ENCODE results near the gene UBE2A.

UBE2A gene

GRCh38 chrX:119574394-119575266 lies at the start of gene UBE2A:
TSS of gene UBE2A (plus strand) at chrX:119574563. CDS start at chrX:119574712, 149 bp downstream.
- DNase-seq: peak; percentile 95

GRCh38 chrX:119529345-119530276 lies 44.8 kb upstream of the UBE2A start:
- no peak for DNase-seq

GRCh38 chrX:119537487-119537886 lies 36.9 kb upstream of the UBE2A start:
- DNase-seq: no peak

DNA sequence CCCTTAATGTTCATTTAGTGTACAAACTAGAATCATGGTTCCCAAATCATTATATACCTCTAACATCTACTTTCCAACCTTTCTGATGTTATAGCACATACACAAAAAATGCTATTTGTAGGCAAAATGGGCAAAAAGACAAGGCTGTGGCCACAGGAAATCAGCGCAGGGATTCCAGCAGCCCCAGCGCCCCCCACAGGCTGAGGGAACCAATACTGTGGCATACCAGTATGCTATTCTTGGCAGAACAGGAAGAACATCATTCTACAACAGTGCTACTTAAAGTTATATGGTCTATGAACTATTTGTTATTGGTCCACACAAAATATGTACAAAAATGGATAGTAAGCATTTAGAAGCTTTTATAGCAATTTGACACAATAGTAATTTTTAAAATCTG lies 34.5 kb upstream of the UBE2A start:
- peak; percentile 6 for DNase-seq

DNA sequence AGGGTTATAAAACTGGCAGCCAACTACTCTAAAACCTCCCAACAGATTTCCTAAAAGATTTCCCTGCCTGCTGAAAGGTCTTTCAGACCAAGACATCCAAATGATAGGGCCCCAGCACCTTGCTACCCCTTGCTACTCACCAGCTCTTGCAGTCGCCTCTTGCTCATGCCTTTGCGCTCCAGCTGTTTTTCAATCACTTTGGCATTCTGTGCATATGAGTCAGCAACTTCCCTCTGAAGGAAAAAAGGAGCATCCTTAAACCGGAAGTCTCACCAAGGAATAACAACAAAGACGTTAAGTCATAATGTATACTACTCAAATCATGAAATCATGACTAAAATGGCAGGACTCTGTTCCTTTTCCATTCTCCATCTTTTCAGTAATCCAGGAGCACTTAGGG lies 33.2 kb upstream of the UBE2A start:
- DNase-seq: peak; percentile 29

DNA sequence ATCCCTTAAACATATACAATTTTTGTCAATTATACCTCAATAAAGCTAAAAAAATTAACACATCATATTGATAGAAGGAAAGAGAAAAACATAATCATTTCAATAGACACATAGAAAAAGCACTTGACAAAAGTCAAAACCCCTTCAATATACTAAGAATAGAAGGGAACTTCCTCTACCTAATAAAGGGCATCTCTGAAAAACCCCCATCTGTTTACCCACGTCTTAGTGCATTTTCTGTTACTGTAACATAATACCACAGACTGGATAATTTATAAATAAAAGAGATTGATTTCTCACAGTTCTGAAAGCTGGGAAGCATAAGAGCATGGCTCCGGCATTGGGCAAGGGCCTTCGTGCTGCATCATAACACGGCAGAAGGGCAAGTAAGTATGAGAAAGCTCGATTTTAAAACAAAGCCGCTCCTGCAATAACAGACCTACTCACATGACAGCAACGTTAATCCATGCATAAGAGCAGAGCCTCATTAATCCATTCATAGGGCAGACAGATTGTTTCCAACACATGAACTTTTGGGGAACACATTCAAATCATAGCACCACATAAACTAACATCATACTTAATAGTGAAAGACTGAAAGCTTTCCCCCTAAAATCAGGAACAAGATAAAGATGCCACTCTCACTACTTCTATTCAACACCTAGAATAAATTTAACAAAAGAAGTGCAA lies 24.9 kb upstream of the UBE2A start:
- no peak for DNase-seq

GRCh38 chrX:119552508-119552907 lies 21.9 kb upstream of the UBE2A start:
- no peak for DNase-seq

- DNase-seq: peak; percentile 95
Observed at GRCh38 chrX:119565107-119565663, 9.2 kb upstream of the UBE2A start, which contains the start of gene STEEP1. TSS of gene STEEP1 (minus strand) at chrX:119565409. CDS start at chrX:119565355, 54 bp downstream.

DNA sequence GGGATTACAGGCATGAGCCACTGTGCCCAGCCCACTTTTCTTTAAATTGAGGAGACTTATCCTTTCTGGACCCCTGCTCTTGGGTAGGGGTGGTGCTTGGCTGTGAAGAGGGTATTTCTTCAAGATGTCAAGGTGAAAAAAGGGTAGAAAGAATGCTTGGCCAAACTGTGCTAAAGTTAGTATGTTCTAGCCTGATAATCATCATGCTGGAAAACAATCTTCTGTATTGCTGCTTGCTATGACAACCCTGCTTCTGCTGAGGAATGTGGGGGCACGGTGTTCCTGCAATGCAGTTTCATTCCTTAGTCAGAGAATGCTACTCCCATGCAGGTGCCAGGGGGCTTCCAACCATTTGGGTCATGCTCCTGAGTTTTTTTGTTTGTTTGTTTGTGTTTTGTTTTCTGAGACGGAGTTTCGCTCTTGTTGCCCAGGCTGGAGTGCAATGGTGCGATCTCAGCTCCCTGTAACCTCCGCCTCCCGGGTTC lies 4.0 kb upstream of the UBE2A start:
- DNase-seq: no peak

- DNase-seq: no peak
Observed at GRCh38 chrX:119573222-119573621, 1.1 kb upstream of the UBE2A start.

GRCh38 chrX:119573840-119574393 lies 446 bp upstream of the UBE2A start:
- DNase-seq: peak; percentile 52

DNA sequence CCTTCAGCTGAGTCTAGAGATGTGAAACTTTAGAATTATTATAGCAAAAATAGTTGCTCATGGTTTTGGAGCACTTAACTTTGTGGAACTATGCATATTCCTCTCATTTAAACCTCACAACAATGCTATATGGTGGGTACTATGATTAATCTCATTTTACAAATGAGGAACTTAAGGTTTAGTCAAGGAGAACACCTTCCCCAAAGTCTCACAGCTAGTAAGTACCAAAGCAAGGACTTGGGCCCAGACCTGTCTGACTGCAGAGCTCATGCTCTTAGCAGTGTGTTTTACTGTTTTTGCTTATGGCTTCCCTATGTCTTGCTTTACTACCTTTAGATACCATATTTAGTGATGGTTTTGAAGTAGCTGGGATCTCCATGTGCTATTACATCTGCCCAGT lies 5.1 kb downstream of the UBE2A start:
- no peak for DNase-seq

- no peak for DNase-seq
Observed at GRCh38 chrX:119583431-119584059, 9.2 kb downstream of the UBE2A start.

GRCh38 chrX:119589810-119590209 lies 15.4 kb downstream of the UBE2A start:
- no peak for DNase-seq

DNA sequence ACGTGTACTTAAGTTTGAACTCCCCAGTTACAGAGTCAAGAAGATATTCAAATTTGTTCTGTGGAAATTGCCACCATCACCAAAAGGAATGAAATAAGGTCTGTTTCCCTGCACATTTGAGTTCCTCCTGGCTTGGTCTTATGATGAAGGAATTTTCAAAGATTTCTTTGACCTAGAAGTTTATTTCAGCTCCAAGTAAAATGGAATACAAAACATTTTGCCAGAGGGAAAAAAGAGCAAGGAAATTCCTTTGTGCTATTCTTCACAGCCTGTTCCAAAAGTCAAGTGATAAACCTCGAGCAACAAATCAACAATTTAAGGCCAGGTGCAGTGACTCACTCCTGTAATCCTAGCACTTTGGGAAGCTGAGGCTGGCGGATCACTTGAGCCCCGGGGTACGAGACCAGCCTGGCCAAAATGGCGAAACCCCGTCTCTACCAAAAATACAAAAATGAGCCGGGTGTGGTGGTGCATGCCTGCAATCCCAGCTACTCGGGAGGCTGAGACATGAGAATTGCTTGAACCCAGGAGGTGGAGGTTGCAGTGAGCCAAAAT lies 28.4 kb downstream of the UBE2A start:
- no peak for DNase-seq

- DNase-seq: no peak
Observed at GRCh38 chrX:119604766-119605463, 30.6 kb downstream of the UBE2A start.

- DNase-seq: peak; percentile 67
Observed at GRCh38 chrX:119605464-119606279, 31.3 kb downstream of the UBE2A start.

DNA sequence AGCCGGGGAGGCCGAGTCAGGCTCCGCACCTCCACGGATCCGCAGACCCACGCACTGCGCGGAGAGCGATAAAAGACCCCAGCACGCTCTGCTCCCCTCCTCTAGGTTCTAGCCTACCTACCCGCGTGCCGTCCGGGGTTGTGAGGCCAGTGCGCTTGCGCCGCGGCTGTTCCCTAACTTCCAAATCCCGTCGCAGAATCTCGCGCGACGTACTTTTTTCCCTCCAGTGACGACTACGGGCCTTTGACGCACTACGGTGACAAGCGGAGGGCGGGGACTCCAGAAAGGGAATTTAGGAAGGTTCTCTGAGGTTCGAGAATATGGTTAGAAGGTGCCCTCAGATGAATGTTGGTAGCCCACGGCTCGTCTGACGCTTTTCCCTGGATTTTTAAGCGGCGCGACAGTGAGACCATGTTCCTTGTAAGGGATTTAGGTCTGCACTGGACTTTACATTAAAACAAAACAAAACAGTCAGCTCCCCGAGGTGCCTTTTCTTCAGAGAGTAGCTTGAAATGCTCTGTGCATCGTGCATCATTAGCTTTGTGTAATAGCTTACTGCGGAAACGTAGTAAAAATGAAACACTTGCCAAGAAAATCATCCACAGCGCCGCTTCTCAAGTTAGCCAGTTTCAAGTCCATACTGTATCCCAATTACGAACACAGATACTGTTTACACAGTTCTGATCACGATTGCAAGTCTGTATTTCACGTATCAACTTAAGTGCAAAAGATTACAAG lies 32.1 kb downstream of the UBE2A start, which contains the start of gene NKRF:
Gene NKRF, minus strand, starts transcription at position 145 of the 738 bp plus-strand sequence.
- DNase-seq: peak; percentile 96

GRCh38 chrX:119607018-119607389 lies 32.6 kb downstream of the UBE2A start:
- peak; percentile 23 for DNase-seq

Data from DMS53 (cell line).